ENCODE measurements around the gene PTPRN2. TPM values are rescaled to one million over a fixed set of nuclear protein-coding genes. Genes with fewer than 3 reads are reported as not detected.
A peak's percentile ranks its signal among the peaks of the same experiment; 100 is the strongest.

PTPRN2 gene
- total and polyA plus RNA-seq, 9 of the 15 experiments (the other 6 are each of a cell fraction or from before 2014, with no cell fraction given), result not detected

- peak; percentile 27; the same call in 1 of the 2 replicates for TF ChIP-seq TFAP4 (CRISPR knock-in tag; IDR thresholded peaks at IDR 0.05; ENCODE audit: borderline replicate concordance)
These were observed 733.3 kb downstream of the PTPRN2 start (continued) for GRCh38 chr7:157854066-157854891.

- FAIRE-seq, result no peak
- no TSS peak for BruUV-seq (replicated peaks)
These were observed 733.9 kb downstream of the PTPRN2 start for GRCh38 chr7:157853789-157854065.

More at GRCh38 chr7:157853789-157854065, 733.9 kb downstream of the PTPRN2 start:
- ATAC-seq (no peak), DNase-seq (ENCODE audit: extremely low read depth in 1 of 4, low spot score in 3 of 4) (no peak)
- Histone ChIP-seq H3K27me3 (ENCODE audit: control insufficient read depth in 2 of 2, insufficient read depth in 2 of 2, low read length in 2 of 2) (peaks cover 68 to 82% of the 10 kb centered on the region in 2 experiments), H3K79me2 (ENCODE audit: control insufficient read depth, insufficient read depth, low read length) (no peaks in the 10 kb centered on the region), H3K36me3 (ENCODE audit: control insufficient read depth, insufficient read depth, low read length) (no peaks in the 10 kb centered on the region), H3K4me3 (no peak overlapping the region), H2AFZ (ENCODE audit: low read depth, low read length) (no peak overlapping the region), H3K4me2 (ENCODE audit: insufficient read depth, low read length) (no peak overlapping the region), H3K9me3 (replicated peaks; ENCODE audit: control insufficient read depth, insufficient read depth, low read depth, low read length) (no peaks in the 10 kb centered on the region), H3K9ac (ENCODE audit: insufficient read depth in 1 of 2, low read depth in 2 of 2, low read length in 2 of 2) (no peak overlapping the region), H4K20me1 (replicated peaks; ENCODE audit: control insufficient read depth, insufficient read depth, low read length) (peaks cover 14% of the 10 kb centered on the region; the same call in 1 of the 2 replicates), H3K27ac (ENCODE audit: extremely low read depth, low read depth, low read length) (no peak overlapping the region), H3K9me1 (ENCODE audit: control insufficient read depth, insufficient read depth, low read length) (no peaks in the 10 kb centered on the region), H3K4me1 (replicated peaks in 1 of 2; ENCODE audit: control insufficient read depth in 2 of 2, insufficient read depth in 2 of 2, low read length in 2 of 2) (peaks cover 0 to 13% of the 10 kb centered on the region in 2 experiments; a peak in 1 of 5 replicates)
- in situ Hi-C loops (cut with MboI) (no loop called here), intact Hi-C loops (cut with micrococcal nuclease) (no loop called here)
- CTCF ChIA-PET (ENCODE audit: low intra/inter-chr PET ratio), result no interaction called here
- 3% methylated on average over 13 of the region's 13 CpGs for WGBS (ENCODE audit: insufficient coverage, low coverage, missing lambda C conversion rate)
- POLR2A ChIA-PET, result no interaction called here
- no peak for TF ChIP-seq SAP30 (IDR thresholded peaks at IDR 0.05; ENCODE audit: borderline replicate concordance, insufficient read depth, low read depth, low read length, poor library complexity, severe bottlenecking)
- no peak for TF ChIP-seq ZNF253 (CRISPR knock-in tag; conservative IDR thresholded peaks at IDR 0.05)
